Left lung (tissue), 10 donors: ENCODE results near the gene BICC1. TPM values are rescaled to one million over a fixed set of nuclear protein-coding genes. Genes with fewer than 3 reads are reported as not detected.

Source experiments
- ATAC-seq: fragments of 200-7000 bp; cut with Tn5 transposase; one replicate; pipeline ENCODE4 v1.9.1; 2020; ENCODE audit warnings: moderate library complexity
- DNase-seq, 4 donors: peaks; one replicate each; pipeline ENCODE4 v3.0.0-alpha.2; 2013 to 2020
- H3K27ac ChIP-seq, 2 donors: fragments of 200-600 bp; sonication (generic) in 1 of 2; one replicate each; pipeline versions ENCODE4 v1.5.0 to v1.8.0; 2020 to 2021
- H3K27me3 ChIP-seq, 2 donors: fragments of 200-600 bp; sonication (generic) in 1 of 2; one replicate each; pipeline versions ENCODE4 v1.5.0 to v1.8.0; 2020 to 2021
- H3K36me3 ChIP-seq, 2 donors: fragments of 200-600 bp; sonication (generic) in 1 of 2; one replicate each; pipeline versions ENCODE4 v1.5.0 to v1.8.0; 2020 to 2021
- H3K4me1 ChIP-seq, 2 donors: fragments of 200-600 bp; one replicate each; pipeline ENCODE4 v1.8.0; 2021
- H3K4me3 ChIP-seq, 2 donors: fragments of 200-600 bp; sonication (generic) in 1 of 2; one replicate each; pipeline versions ENCODE4 v1.5.0 to v1.8.0; 2020 to 2021; ENCODE audit warnings: mild to moderate bottlenecking in 1 of 2
- H3K9me3 ChIP-seq, 2 donors: fragments of 200-600 bp; sonication (generic) in 1 of 2; one replicate each; pipeline versions ENCODE4 v1.5.0 to v1.8.0; 2020 to 2021
- CTCF ChIP-seq, 2 donors: fragments of 200-600 bp; sonication (generic) in 1 of 2; IDR thresholded peaks; one replicate each; pipeline versions ENCODE4 v1.5.0 to v1.8.0; 2021; ENCODE audit warnings: antibody characterized with exemption in 2 of 2
- intact Hi-C, 2 donors: fragments of 100-400 bp; cut with DNase I; formaldehyde crosslinking; loops; one replicate each; pipeline versions ENCODE4 v1.11.2 to v1.14.2; 2022
- polyA plus RNA-seq, 6 donors: library from polyadenylated mRNA; unstranded; fragments of 120-200 nt; gene quantifications; one replicate each; pipeline ENCODE4 v1.2.1, GENCODE V29; 2013; ENCODE audit not compliant: insufficient read length in 6 of 6
- total RNA-seq, 2 donors: library from RNA; stranded (reverse); fragmentation: NEBNext Ultra II Directional; extraction: Animal tissue kit (Norgen Biotek cat#: 25700); gene quantifications; one replicate each; pipeline ENCODE4 v1.2.1, GENCODE V29; 2021
- donor health status: DM: no; HTN: yes; CAD: no.
- donor health status: DM: no; HTN: no; CAD: no.

Gene BICC1
- total and polyA plus RNA-seq, 8 donors: 10.9 to 47.4 (median 37.1) TPM

- no peak for DNase-seq
- Histone ChIP-seq H3K4me1 (no peaks in the 10 kb centered on the region), H3K27me3 (no peaks in the 10 kb centered on the region), H3K27ac (no peak overlapping the region), H3K9me3 (no peaks in the 10 kb centered on the region), H3K36me3 (no peaks in the 10 kb centered on the region), H3K4me3 (no peak overlapping the region)
- intact Hi-C loops: no loop called here
- no peak for ATAC-seq
- TF ChIP-seq CTCF (IDR thresholded peaks at IDR 0.05): no peak
These were observed 240.0 kb downstream of the BICC1 start for GRCh38 chr10:58752665-58753064.

GRCh38 chr10:58753425-58753824 lies 240.8 kb downstream of the BICC1 start:
- Histone ChIP-seq H3K36me3 (no peaks in the 10 kb centered on the region), H3K4me3 (no peak overlapping the region), H3K9me3 (no peaks in the 10 kb centered on the region), H3K27ac (no peak overlapping the region), H3K27me3 (no peaks in the 10 kb centered on the region), H3K4me1 (no peaks in the 10 kb centered on the region)
- no peak for ATAC-seq
- intact Hi-C loops: no loop called here
- no peak for TF ChIP-seq CTCF (IDR thresholded peaks at IDR 0.05)
- DNase-seq: no peak

GRCh38 chr10:58754469-58755339 lies 242.0 kb downstream of the BICC1 start:
- Histone ChIP-seq H3K36me3 (no peaks in the 10 kb centered on the region), H3K27ac (peak overlapping the region in 1 of 2 donors; percentile 61), H3K4me1 (no peaks in the 10 kb centered on the region), H3K4me3 (no peak overlapping the region), H3K27me3 (no peaks in the 10 kb centered on the region), H3K9me3 (no peaks in the 10 kb centered on the region)
- ATAC-seq (peak; percentile 24), DNase-seq (no peak)
- intact Hi-C loops: no loop called here
- TF ChIP-seq CTCF (IDR thresholded peaks at IDR 0.05): no peak

- no peak for ATAC-seq
- H3K27me3 ChIP-seq: no peaks in the 10 kb centered on the region
- peak overlapping the region in 1 of 2 donors; percentile 61 for H3K27ac ChIP-seq
- H3K4me3 ChIP-seq: no peak overlapping the region
- H3K36me3 ChIP-seq: no peaks in the 10 kb centered on the region
- no peaks in the 10 kb centered on the region for H3K9me3 ChIP-seq
- no peak for TF ChIP-seq CTCF (IDR thresholded peaks at IDR 0.05)
- H3K4me1 ChIP-seq: no peaks in the 10 kb centered on the region
- no peak for DNase-seq
- intact Hi-C loops: no loop called here
These were observed 242.6 kb downstream of the BICC1 start for GRCh38 chr10:58755340-58755610.

- intact Hi-C loops: no loop called here
- Histone ChIP-seq H3K9me3 (no peaks in the 10 kb centered on the region), H3K4me1 (no peaks in the 10 kb centered on the region), H3K27me3 (no peaks in the 10 kb centered on the region), H3K4me3 (no peak overlapping the region), H3K27ac (peak overlapping the region in 1 of 2 donors; percentile 61), H3K36me3 (no peaks in the 10 kb centered on the region)
- peak; percentile 64 for ATAC-seq
- DNase-seq: no peak
- TF ChIP-seq CTCF (IDR thresholded peaks at IDR 0.05): no peak
These were observed 243.0 kb downstream of the BICC1 start for GRCh38 chr10:58755677-58756076.
